ENCODE results near the gene TFCP2L1. TPM values are rescaled to one million over a fixed set of nuclear protein-coding genes. Genes with fewer than 3 reads are reported as not detected.

The TFCP2L1 gene
- total RNA-seq, 1 donor from 2014 or later = 0.05 TPM

DNA sequence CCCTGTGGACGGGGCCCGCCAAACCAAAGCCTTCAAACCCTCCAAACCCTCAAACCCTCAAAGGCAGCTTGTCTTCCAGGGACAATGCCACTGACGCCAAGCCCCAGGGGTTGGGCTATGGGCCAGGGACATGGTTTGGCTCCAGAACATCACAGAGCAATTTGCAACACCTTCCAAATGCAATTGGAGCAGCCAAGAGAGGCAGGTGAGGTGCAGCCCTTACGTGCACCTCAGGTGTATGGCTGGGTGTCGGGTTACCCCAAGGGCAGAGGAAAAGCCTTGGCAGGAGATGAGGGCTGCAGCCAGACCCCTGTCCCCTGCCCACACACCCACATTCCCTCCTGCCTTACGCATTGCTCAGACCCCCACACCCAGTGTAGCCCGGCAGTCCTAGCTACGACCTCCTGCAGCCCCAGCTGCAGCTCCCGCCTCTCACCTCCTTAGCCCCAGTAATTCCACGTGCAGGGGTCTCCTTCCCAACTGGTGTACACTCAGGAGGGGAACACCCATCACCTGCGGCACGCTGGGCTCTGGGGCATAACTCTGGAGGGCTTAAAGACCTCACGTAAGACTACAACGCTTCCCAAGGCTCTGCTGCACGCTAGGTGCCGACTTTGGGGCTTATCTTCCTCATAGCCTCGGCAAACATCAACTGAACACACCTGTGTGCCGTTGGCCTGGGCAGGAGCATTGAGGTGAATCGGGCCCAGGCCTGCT, 88.7 kb downstream of the TFCP2L1 start:
- Histone ChIP-seq H2AFZ (ENCODE audit: low read depth, low read length) (no peak overlapping the region), H3K4me1 (ENCODE audit: insufficient read depth, low read length) (peaks cover 7% of the 10 kb centered on the region), H3K79me2 (ENCODE audit: insufficient read depth, low read length) (no peaks in the 10 kb centered on the region), H4K20me1 (ENCODE audit: insufficient read depth, low read length) (no peaks in the 10 kb centered on the region), H3K27me3 (ENCODE audit: insufficient read depth, low read length) (peaks cover 2% of the 10 kb centered on the region), H3K4me2 (ENCODE audit: low read length) (no peak overlapping the region), H3K4me3 (ENCODE audit: insufficient read depth, low read depth, low read length) (no peak overlapping the region), H3K36me3 (ENCODE audit: insufficient read depth, low read length) (no peaks in the 10 kb centered on the region), H3K27ac (ENCODE audit: low read depth, low read length) (no peak overlapping the region), H3K9ac (ENCODE audit: low read length) (no peak overlapping the region), H3K9me3 (ENCODE audit: insufficient read depth, low read depth, low read length) (no peaks in the 10 kb centered on the region)
- peaks cover 2% of the 10 kb centered on the region for H3K9me3 Mint-ChIP-seq (ENCODE audit: unreplicated experiment)
- peaks cover 7% of the 10 kb centered on the region for H3K4me1 Mint-ChIP-seq (ENCODE audit: low read depth, unreplicated experiment)
- no peak overlapping the region for H3K27ac Mint-ChIP-seq (ENCODE audit: unreplicated experiment)
- H3K4me3 Mint-ChIP-seq (ENCODE audit: unreplicated experiment) = no peak overlapping the region
- H3K36me3 Mint-ChIP-seq (ENCODE audit: low read depth, unreplicated experiment) = no peaks in the 10 kb centered on the region
- no peak for DNase-seq (ENCODE audit: low read depth)
- no peak for FAIRE-seq
- peaks cover 45% of the 10 kb centered on the region for H3K27me3 Mint-ChIP-seq (ENCODE audit: low read depth, unreplicated experiment)
- TF ChIP-seq EZH2 (IDR thresholded peaks at IDR 0.05; ENCODE audit: insufficient read depth, low read length) = no peak
- TF ChIP-seq, protein P1, sequence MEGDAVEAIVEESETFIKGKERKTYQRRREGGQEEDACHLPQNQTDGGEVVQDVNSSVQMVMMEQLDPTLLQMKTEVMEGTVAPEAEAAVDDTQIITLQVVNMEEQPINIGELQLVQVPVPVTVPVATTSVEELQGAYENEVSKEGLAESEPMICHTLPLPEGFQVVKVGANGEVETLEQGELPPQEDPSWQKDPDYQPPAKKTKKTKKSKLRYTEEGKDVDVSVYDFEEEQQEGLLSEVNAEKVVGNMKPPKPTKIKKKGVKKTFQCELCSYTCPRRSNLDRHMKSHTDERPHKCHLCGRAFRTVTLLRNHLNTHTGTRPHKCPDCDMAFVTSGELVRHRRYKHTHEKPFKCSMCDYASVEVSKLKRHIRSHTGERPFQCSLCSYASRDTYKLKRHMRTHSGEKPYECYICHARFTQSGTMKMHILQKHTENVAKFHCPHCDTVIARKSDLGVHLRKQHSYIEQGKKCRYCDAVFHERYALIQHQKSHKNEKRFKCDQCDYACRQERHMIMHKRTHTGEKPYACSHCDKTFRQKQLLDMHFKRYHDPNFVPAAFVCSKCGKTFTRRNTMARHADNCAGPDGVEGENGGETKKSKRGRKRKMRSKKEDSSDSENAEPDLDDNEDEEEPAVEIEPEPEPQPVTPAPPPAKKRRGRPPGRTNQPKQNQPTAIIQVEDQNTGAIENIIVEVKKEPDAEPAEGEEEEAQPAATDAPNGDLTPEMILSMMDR (IDR thresholded peaks at IDR 0.05; ENCODE audit: insufficient read depth, low read depth, low read length) = no peak

DNA sequence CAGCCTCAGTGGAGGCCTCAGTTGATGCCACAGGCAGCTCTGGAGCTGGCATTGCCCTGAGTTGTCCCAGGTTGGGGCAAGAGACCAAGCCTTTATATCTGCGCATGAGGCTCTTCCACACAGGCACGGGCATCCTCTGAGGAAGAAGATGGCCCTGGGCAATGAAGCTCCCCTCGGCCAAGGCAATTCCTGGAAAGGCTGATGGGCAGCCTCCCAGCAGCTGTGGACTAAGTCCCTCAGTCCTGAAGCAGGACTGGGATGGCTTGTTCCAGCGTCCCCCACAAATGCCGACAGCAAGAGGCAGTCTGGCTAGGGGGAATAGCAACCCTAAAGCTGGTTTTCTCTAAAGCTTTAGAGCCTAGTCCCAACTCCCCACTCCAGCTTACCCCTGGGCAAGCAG, 90.0 kb downstream of the TFCP2L1 start:
- Histone ChIP-seq H2AFZ (ENCODE audit: low read depth, low read length) (no peak overlapping the region), H3K9me3 (ENCODE audit: insufficient read depth, low read depth, low read length) (no peaks in the 10 kb centered on the region), H3K27me3 (ENCODE audit: insufficient read depth, low read length) (peaks cover 2% of the 10 kb centered on the region), H3K79me2 (ENCODE audit: insufficient read depth, low read length) (no peaks in the 10 kb centered on the region), H3K36me3 (ENCODE audit: insufficient read depth, low read length) (no peaks in the 10 kb centered on the region), H3K4me3 (ENCODE audit: insufficient read depth, low read depth, low read length) (no peak overlapping the region), H3K9ac (ENCODE audit: low read length) (no peak overlapping the region), H3K4me1 (ENCODE audit: insufficient read depth, low read length) (peaks cover 7% of the 10 kb centered on the region), H3K4me2 (ENCODE audit: low read length) (no peak overlapping the region), H3K27ac (ENCODE audit: low read depth, low read length) (no peak overlapping the region), H4K20me1 (ENCODE audit: insufficient read depth, low read length) (no peaks in the 10 kb centered on the region)
- Mint-ChIP-seq H3K4me1 (ENCODE audit: low read depth, unreplicated experiment) (peaks cover 7% of the 10 kb centered on the region), H3K27me3 (ENCODE audit: low read depth, unreplicated experiment) (peaks cover 37% of the 10 kb centered on the region), H3K36me3 (ENCODE audit: low read depth, unreplicated experiment) (no peaks in the 10 kb centered on the region), H3K9me3 (ENCODE audit: unreplicated experiment) (peaks cover 2% of the 10 kb centered on the region), H3K27ac (ENCODE audit: unreplicated experiment) (no peak overlapping the region), H3K4me3 (ENCODE audit: unreplicated experiment) (no peak overlapping the region)
- no peak for TF ChIP-seq EZH2 (IDR thresholded peaks at IDR 0.05; ENCODE audit: insufficient read depth, low read length)
- TF ChIP-seq, protein P1 (IDR thresholded peaks at IDR 0.05; ENCODE audit: insufficient read depth, low read depth, low read length) = no peak
- FAIRE-seq = no peak
- DNase-seq (ENCODE audit: low read depth) = no peak

DNA sequence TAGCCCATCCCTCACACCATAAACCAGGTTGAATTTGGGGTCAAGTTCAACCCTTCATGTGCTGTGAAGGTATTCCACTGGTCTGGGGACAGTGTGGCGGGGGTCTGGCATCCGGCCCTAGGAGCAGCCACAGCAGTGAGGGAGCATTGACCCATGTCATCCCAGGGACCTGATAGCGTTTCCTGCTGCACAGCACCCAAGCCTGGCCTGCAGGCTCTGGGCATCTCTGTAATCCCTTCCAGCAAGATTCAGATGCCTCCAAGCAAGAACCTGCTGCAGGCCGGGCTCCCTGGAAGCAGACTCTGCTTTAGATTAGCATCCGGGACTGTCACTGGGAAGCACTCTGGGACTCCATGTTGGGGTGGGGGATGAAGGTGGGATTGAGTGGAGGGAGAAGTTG, 90.4 kb downstream of the TFCP2L1 start:
- Histone ChIP-seq H3K79me2 (ENCODE audit: insufficient read depth, low read length) (no peaks in the 10 kb centered on the region), H3K27ac (ENCODE audit: low read depth, low read length) (no peak overlapping the region), H3K4me1 (ENCODE audit: insufficient read depth, low read length) (peaks cover 7% of the 10 kb centered on the region), H3K4me3 (ENCODE audit: insufficient read depth, low read depth, low read length) (no peak overlapping the region), H3K9me3 (ENCODE audit: insufficient read depth, low read depth, low read length) (no peaks in the 10 kb centered on the region), H3K4me2 (ENCODE audit: low read length) (no peak overlapping the region), H3K36me3 (ENCODE audit: insufficient read depth, low read length) (no peaks in the 10 kb centered on the region), H3K27me3 (ENCODE audit: insufficient read depth, low read length) (peaks cover 2% of the 10 kb centered on the region), H4K20me1 (ENCODE audit: insufficient read depth, low read length) (no peaks in the 10 kb centered on the region), H3K9ac (ENCODE audit: low read length) (no peak overlapping the region), H2AFZ (ENCODE audit: low read depth, low read length) (no peak overlapping the region)
- Mint-ChIP-seq H3K27ac (ENCODE audit: unreplicated experiment) (no peak overlapping the region), H3K4me3 (ENCODE audit: unreplicated experiment) (no peak overlapping the region), H3K36me3 (ENCODE audit: low read depth, unreplicated experiment) (no peaks in the 10 kb centered on the region), H3K4me1 (ENCODE audit: low read depth, unreplicated experiment) (peaks cover 7% of the 10 kb centered on the region), H3K27me3 (ENCODE audit: low read depth, unreplicated experiment) (peaks cover 37% of the 10 kb centered on the region), H3K9me3 (ENCODE audit: unreplicated experiment) (peaks cover 2% of the 10 kb centered on the region)
- FAIRE-seq (no peak), DNase-seq (ENCODE audit: low read depth) (no peak)
- TF ChIP-seq, protein P1 (IDR thresholded peaks at IDR 0.05; ENCODE audit: insufficient read depth, low read depth, low read length) = no peak
- no peak for TF ChIP-seq EZH2 (IDR thresholded peaks at IDR 0.05; ENCODE audit: insufficient read depth, low read length)
